ENCODE data around the gene ASB6. TPM values are rescaled to one million over a fixed set of nuclear protein-coding genes. Genes with fewer than 3 reads are reported as not detected.

Gene ASB6
- total and polyA plus RNA-seq, 2 of the 13 experiments (the other 11 are each of a cell fraction or from before 2014, with no cell fraction given), result 8.2 to 8.4 TPM

- no peak overlapping the region for H3K9ac ChIP-seq (ENCODE audit: insufficient read depth, low read depth, low read length)
- H2AFZ ChIP-seq (ENCODE audit: low read length), result no peak overlapping the region
- POLR2A ChIA-PET, result no interaction called here
- intact Hi-C loops (cut with micrococcal nuclease; ENCODE audit: unreplicated experiment), result no loop called here
- no peak overlapping the region for H3K27ac ChIP-seq (ENCODE audit: extremely low read length, insufficient read depth, low read length)
- no peak overlapping the region for H3K4me3 ChIP-seq (replicated peaks in 1 of 3; ENCODE audit: insufficient read depth in 1 of 3, low read depth in 2 of 3, low read length in 3 of 3)
- H3K79me2 ChIP-seq (ENCODE audit: insufficient read depth, low read length), result no peaks in the 10 kb centered on the region
- WGBS (ENCODE audit: low lambda C conversion rate), result 56% methylated on average over 4 of the region's 7 CpGs
- no peaks in the 10 kb centered on the region for H4K20me1 ChIP-seq (ENCODE audit: insufficient read depth, low read length)
- no peak for DNase-seq (ENCODE audit: low spot score)
- ATAC-seq, result no peak
- BruUV-seq (replicated peaks), result no TSS peak
- peaks cover 13% of the 10 kb centered on the region for H3K4me1 ChIP-seq (ENCODE audit: insufficient read depth, low read length)
- FAIRE-seq, result no peak
- H3K4me2 ChIP-seq (ENCODE audit: low read depth, low read length), result no peak overlapping the region
- H3K36me3 ChIP-seq (replicated peaks in 1 of 2; ENCODE audit: control insufficient read depth in 1 of 2, insufficient read depth in 2 of 2, low read length in 2 of 2), result no peaks in the 10 kb centered on the region
- H3K27me3 ChIP-seq (ENCODE audit: control insufficient read depth in 1 of 2, insufficient read depth in 2 of 2, low read length in 2 of 2), result peaks cover 8 to 33% of the 10 kb centered on the region in 2 experiments; a peak in 4 of 5 replicates
- CTCF ChIA-PET (ENCODE audit: low intra/inter-chr PET ratio, low total read pairs), result no interaction called here
- in situ Hi-C loops (cut with HindIII; ENCODE audit: extremely low pct_ligation_motif_present, low pct_unique_long_range_greater_than_20kb), result no loop called here
- no peaks in the 10 kb centered on the region for H3K9me3 ChIP-seq (ENCODE audit: low read length)
- no peak for TF ChIP-seq SETDB1 (CRISPR knock-in tag; IDR thresholded peaks at IDR 0.05; ENCODE audit: borderline replicate concordance)
- TF ChIP-seq TEAD3 (CRISPR knock-in tag; optimal IDR thresholded peaks at IDR 0.05; ENCODE audit: borderline replicate concordance), result no peak
- no peak for TF ChIP-seq ETV5 (CRISPR knock-in tag; IDR thresholded peaks at IDR 0.05; ENCODE audit: borderline replicate concordance)
- no peak for TF ChIP-seq ZC3H4 (CRISPR knock-in tag; IDR thresholded peaks at IDR 0.05; ENCODE audit: borderline replicate concordance)
- no peak for TF ChIP-seq ZNF768 (CRISPR knock-in tag; IDR thresholded peaks at IDR 0.05)
These were observed 13.2 kb upstream of the ASB6 start for GRCh38 chr9:129655154-129655553.

- POLR2A ChIA-PET, result no interaction called here
- H3K27ac ChIP-seq (ENCODE audit: extremely low read length, insufficient read depth, low read length), result no peak overlapping the region
- no peak overlapping the region for H3K9ac ChIP-seq (ENCODE audit: insufficient read depth, low read depth, low read length)
- ATAC-seq, result no peak
- no peaks in the 10 kb centered on the region for H4K20me1 ChIP-seq (ENCODE audit: insufficient read depth, low read length)
- no peak for DNase-seq (ENCODE audit: low spot score)
- no peak for FAIRE-seq
- BruUV-seq (replicated peaks), result no TSS peak
- no peaks in the 10 kb centered on the region for H3K9me3 ChIP-seq (ENCODE audit: low read length)
- in situ Hi-C loops (cut with HindIII; ENCODE audit: extremely low pct_ligation_motif_present, low pct_unique_long_range_greater_than_20kb) (no loop called here), intact Hi-C loops (cut with micrococcal nuclease; ENCODE audit: unreplicated experiment) (no loop called here)
- no peak overlapping the region for H2AFZ ChIP-seq (ENCODE audit: low read length)
- TF ChIP-seq TOE1 (CRISPR knock-in tag; IDR thresholded peaks at IDR 0.05), result no peak
- TF ChIP-seq TMF1 (CRISPR knock-in tag; IDR thresholded peaks at IDR 0.05; ENCODE audit: low read depth), result no peak
- whole genome bisulfite sequencing (ENCODE audit: low lambda C conversion rate), result 18% methylated on average over 15 of the region's 20 CpGs
- no peaks in the 10 kb centered on the region for H3K79me2 ChIP-seq (ENCODE audit: insufficient read depth, low read length)
- peaks cover 13% of the 10 kb centered on the region for H3K4me1 ChIP-seq (ENCODE audit: insufficient read depth, low read length)
- peaks cover 9 to 37% of the 10 kb centered on the region in 2 experiments; a peak in 4 of 5 replicates for H3K27me3 ChIP-seq (ENCODE audit: control insufficient read depth in 1 of 2, insufficient read depth in 2 of 2, low read length in 2 of 2)
- no peak overlapping the region for H3K4me3 ChIP-seq (replicated peaks in 1 of 3; ENCODE audit: insufficient read depth in 1 of 3, low read depth in 2 of 3, low read length in 3 of 3)
- H3K4me2 ChIP-seq (ENCODE audit: low read depth, low read length), result no peak overlapping the region
- H3K36me3 ChIP-seq (replicated peaks in 1 of 2; ENCODE audit: control insufficient read depth in 1 of 2, insufficient read depth in 2 of 2, low read length in 2 of 2), result no peaks in the 10 kb centered on the region
- CTCF ChIA-PET (ENCODE audit: low intra/inter-chr PET ratio, low total read pairs), result no interaction called here
These were observed 12.6 kb upstream of the ASB6 start for GRCh38 chr9:129654554-129655040.
